ENCODE results near the gene DSTN. TPM values are rescaled to one million over a fixed set of nuclear protein-coding genes. Genes with fewer than 3 reads are reported as not detected.

The DSTN gene
- total and polyA plus RNA-seq, 2 donors (not counting 3 experiments of a cell fraction or from before 2014, with no cell fraction given): 66.1 to 300 TPM

DNA sequence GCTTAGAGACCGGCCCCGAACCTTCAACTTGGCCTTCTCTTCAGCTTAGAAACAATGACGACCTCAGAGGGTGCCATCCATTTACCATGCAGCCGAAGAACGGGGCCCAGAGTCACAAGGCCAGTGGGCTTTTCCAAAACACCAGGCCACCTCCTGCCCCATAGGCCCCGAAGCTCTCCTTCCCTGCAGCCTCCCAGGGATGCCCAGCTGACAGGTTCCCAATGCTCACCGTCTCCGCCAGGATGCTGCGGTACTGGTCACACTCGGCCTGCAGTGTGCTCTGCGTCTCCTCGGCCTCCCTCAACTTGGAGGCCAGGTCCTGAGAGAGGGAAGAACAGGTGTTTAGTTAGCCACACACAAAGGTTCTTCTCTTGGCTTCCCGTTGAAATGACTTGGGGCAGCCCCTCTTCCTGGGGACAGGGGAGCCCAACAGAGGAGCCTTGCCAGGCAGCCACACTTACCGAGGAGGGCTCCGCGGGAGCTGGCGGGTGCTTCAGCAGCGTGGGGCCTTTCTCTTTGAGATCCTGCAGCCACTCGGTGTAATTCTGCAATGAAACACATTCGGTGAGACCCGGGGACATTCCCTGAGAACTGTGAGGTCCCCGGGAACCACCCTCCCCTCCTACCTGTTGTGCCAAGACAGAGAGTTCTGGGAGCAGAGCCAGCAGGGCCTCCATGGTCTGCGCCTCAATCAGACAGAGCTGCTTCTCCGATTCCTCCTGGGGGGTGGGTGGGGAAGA is 51.5 kb downstream of the DSTN start:
- dilution Hi-C loops (cut with MboI; ENCODE audit: extremely low pct_ligation_motif_present, low sequenced_read_pairs): no loop called here
- no TSS peak for BruUV-seq (replicated peaks)
- TF ChIP-seq, protein P1, sequence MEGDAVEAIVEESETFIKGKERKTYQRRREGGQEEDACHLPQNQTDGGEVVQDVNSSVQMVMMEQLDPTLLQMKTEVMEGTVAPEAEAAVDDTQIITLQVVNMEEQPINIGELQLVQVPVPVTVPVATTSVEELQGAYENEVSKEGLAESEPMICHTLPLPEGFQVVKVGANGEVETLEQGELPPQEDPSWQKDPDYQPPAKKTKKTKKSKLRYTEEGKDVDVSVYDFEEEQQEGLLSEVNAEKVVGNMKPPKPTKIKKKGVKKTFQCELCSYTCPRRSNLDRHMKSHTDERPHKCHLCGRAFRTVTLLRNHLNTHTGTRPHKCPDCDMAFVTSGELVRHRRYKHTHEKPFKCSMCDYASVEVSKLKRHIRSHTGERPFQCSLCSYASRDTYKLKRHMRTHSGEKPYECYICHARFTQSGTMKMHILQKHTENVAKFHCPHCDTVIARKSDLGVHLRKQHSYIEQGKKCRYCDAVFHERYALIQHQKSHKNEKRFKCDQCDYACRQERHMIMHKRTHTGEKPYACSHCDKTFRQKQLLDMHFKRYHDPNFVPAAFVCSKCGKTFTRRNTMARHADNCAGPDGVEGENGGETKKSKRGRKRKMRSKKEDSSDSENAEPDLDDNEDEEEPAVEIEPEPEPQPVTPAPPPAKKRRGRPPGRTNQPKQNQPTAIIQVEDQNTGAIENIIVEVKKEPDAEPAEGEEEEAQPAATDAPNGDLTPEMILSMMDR (IDR thresholded peaks at IDR 0.05; ENCODE audit: extremely low read depth in 1 of 2, insufficient read depth in 1 of 2, low read depth in 1 of 2, low read length in 2 of 2): no peak
- TF ChIP-seq POLR2A (IDR thresholded peaks at IDR 0.05; ENCODE audit: low read depth, low read length) (no peak), JUN (IDR thresholded peaks at IDR 0.05; ENCODE audit: borderline replicate concordance, insufficient read depth, insufficient read length, low read depth) (no peak), EZH2 (IDR thresholded peaks at IDR 0.05; ENCODE audit: borderline replicate concordance, low read depth, low read length, severe bottlenecking) (no peak)
- TF ChIP-seq, protein P2, sequence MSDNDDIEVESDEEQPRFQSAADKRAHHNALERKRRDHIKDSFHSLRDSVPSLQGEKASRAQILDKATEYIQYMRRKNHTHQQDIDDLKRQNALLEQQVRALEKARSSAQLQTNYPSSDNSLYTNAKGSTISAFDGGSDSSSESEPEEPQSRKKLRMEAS (IDR thresholded peaks at IDR 0.05; ENCODE audit: insufficient read depth, insufficient read length): no peak

More for the DNA sequence above, 51.5 kb downstream of the DSTN start:
- Histone ChIP-seq H3K27me3 (ENCODE audit: control insufficient read depth in 2 of 2, insufficient read depth in 2 of 2, low read length in 2 of 2) (no peaks in the 10 kb centered on the region), H3K9me1 (replicated peaks; ENCODE audit: control insufficient read depth, extremely low read depth, insufficient read depth, low read length) (no peaks in the 10 kb centered on the region), H2AFZ (ENCODE audit: low read depth, low read length) (no peak overlapping the region), H3K4me2 (ENCODE audit: insufficient read depth, low read length) (no peak overlapping the region), H3K4me3 (replicated peaks in 1 of 3; ENCODE audit: insufficient read depth in 1 of 3, low read depth in 1 of 3, low read length in 3 of 3) (no peak overlapping the region), H3K79me2 (ENCODE audit: control insufficient read depth, insufficient read depth, low read length) (no peaks in the 10 kb centered on the region), H4K20me1 (replicated peaks; ENCODE audit: control insufficient read depth, extremely low read depth, insufficient read depth, low read length) (no peaks in the 10 kb centered on the region), H3K27ac (ENCODE audit: insufficient read depth, low read depth, low read length) (no peak overlapping the region), H3K9me3 (replicated peaks; ENCODE audit: control insufficient read depth, insufficient read depth, low read length) (no peaks in the 10 kb centered on the region), H3K36me3 (ENCODE audit: control insufficient read depth in 2 of 2, extremely low read depth in 1 of 2, insufficient read depth in 2 of 2, low read length in 2 of 2) (peaks cover 6 to 86% of the 10 kb centered on the region in 2 experiments), H3K9ac (replicated peaks; ENCODE audit: extremely low read depth, insufficient read depth, low read length) (no peak overlapping the region), H3K4me1 (ENCODE audit: control insufficient read depth, extremely low read depth, insufficient read depth, low read length) (no peaks in the 10 kb centered on the region)
- no peak for FAIRE-seq
- intact Hi-C loops (cut with micrococcal nuclease): no loop called here
- no peak for DNase-seq (ENCODE audit: low read depth, low spot score)
- POLR2A ChIA-PET: no interaction called here
- CTCF ChIA-PET: interaction anchor here (0.8 to 1.3 kb wide), 3 partner anchors 85 to 116 kb away, joined by 3 to 5 read pairs (median 5); no protein-coding TSS in a partner anchor

Measured in endothelial cell of umbilical vein (primary cell).